M059J (cell line): ENCODE results near the gene TRIOBP. TPM values are rescaled to one million over a fixed set of nuclear protein-coding genes. Genes with fewer than 3 reads are reported as not detected.
A peak's percentile ranks its signal among the peaks of the same experiment; 100 is the strongest.
"Not testable (repeated sequence)": the region's sequence is repeated elsewhere in the genome, so short reads cannot be mapped to it uniquely, and the experiment has no call there.

Experiments used
- DNase-seq: peaks from one replicate; pipeline ENCODE4 v3.0.0-alpha.2; 2012; ENCODE audit warnings: low read depth
- total RNA-seq: library from RNA; depleted of rRNA; stranded (reverse); fragments of >200 nt; shearing (Covaris generic); gene quantifications from 2 replicates; pipeline ENCODE4 v1.2.3, GENCODE V29; 2014

Gene TRIOBP
- total RNA-seq, 1 experiment from 2014 or later = 68.1 TPM

DNA sequence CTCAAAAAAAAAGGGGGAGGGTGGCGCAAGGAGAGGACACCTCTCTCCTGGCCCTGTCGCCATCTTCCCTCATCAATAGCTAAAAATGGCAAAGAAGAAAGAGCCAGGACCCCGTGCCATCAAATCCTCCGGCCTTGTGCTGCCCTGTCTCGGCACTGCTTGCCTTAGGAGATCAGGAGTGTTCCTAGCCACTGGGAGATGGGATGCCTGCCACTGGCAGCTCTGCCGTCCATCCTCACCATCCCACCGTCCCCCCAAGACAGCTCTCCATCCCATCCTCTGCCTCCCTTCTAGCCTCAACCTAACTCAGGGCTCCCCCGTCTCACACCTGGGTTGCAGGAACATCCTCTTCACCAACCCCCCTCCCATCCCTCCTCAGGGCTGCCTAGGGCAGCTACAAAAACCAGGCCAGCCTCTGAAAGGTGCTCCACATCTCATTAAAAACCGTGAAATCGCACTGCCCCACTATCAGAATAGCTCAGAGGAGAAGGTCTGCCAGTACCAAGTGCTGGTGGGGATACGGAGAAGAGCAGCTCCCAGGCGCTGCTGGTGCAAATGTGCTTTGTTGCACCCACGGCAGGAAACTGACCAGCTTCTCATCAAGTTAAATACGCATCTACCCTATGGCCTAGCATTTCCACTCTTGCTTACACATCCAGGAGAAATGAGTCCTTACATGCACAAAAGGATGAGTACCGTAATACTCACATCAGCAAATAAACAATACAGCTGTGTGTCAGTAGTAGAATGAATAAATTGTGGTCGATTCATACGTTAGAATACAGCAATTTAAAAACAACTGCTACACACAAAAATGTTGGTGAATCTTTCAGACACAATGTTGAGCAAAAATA lies 79.2 kb downstream of the TRIOBP start:
- DNase-seq = peak; percentile 71

DNA sequence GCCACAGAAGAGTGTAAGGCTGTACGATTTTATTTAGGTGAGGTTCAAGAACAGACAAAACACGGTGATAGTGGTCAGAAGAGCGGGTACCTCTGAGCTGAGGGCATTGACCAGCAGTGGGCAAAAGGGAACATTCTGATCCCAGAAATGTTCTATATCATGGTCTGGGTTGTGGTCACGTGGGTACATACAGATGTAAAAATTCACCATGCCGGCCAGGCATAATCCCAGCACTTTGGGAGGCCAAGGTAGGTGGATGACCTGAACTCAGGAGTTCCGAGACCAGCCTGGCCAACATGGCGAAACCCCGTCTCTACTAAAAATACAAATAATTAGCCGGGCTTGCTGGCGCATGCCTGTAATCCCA lies 79.8 kb downstream of the TRIOBP start:
- DNase-seq = peak; percentile 37

DNA sequence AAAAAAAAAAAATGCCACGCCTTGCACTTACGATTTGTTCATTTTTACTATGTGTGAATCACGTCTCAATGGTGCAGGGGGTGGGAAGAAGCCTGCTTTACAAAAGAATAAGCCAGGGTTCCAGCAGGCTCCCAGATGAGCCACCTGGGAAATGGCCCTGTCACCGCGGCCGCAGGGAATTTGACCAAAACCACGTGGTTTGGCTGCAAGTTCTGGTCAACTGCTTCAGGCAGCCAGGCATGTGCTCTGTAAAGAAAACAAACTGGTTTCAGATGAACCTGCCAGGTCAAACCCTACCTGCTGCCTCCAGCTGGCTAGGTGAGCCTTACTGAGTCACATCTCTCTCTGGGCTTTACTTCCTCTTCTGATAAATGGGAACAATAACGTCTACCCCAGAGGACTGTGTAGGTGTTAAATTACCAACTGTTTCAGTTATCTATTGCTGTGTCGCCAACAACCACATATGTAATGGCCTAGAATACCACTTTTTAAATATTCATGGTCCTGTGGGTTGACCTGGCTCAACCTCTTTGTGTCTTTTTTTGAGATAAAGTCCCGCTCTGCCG lies 80.4 kb downstream of the TRIOBP start:
- peak; percentile 95 for DNase-seq

- DNase-seq = no peak
Measured at GRCh38 chr22:37778370-37779009, 81.6 kb downstream of the TRIOBP start.

GRCh38 chr22:37781434-37782059 lies 84.7 kb downstream of the TRIOBP start:
- no peak for DNase-seq

- DNase-seq = peak; percentile 95
Measured at GRCh38 chr22:37782340-37783168, 85.7 kb downstream of the TRIOBP start.

DNA sequence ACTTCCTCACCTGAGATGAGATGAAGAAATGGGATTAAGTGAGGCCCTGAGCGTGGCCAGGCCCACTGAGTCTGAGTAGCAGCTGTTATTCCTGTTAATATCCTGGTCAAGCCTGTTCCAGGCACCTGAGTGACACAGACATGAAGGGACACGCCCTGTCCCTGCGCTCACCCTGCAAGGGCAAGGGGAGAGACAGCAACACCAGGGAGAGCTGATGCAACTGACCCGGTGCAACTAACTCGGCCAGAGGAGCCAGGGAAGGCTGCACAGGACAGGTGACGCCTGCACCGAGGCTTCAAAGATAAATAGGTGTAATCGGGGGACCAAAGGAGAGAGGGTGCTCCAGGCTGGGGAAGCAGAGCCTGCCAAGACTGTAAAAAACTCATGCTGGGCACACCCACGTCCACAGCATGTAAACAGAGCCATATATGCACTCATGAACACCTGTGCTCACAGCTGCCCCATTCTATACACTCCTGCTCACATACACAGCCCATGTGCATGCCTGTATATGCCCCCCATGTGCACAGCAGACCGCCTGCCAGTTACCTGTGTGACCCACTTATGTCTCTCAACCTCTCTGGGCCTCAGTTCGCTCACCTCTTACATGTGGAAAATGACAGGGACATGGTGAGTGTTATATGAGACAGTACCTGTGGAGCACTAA lies 88.1 kb downstream of the TRIOBP start:
- no peak for DNase-seq

DNA sequence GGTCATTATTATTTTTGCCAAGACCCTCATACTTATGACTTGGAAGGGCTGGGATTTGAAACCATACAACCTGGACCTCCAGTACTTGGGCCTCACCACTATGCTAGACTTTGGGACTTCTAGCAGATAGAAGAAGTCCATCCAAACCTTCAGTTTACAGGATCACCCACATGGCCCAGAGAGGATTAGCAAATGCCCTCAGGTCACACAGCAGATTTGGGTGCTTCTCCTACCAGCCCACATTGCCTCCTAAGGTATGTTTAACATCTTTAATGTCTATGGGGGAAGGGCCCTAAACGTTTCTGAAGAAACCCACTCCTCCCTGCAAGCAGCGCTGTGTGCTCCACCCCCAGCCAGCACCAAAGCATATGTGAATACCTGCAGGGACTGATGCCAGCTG lies 93.4 kb downstream of the TRIOBP start:
- no peak for DNase-seq

DNA sequence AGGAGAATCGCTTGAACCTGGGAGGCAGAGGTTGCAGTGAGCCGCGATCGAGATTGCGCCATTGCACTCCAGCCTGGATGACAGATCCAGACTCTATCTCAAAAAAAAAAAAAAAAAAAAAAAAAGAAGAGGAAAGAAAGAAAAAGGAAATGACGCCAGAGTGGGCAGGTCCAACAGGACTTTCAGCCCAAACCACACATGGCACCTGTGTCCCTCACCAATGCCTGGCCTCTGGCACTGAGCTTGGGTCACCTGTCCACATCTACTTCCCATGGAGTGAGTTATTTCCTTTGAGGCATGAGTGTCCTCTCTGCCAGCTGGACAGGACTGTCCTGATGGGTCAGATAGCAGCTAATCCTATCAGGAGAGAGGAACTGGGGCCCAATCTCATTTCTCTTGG lies 95.6 kb downstream of the TRIOBP start:
- no peak for DNase-seq

GRCh38 chr22:37794376-37794775 lies 97.5 kb downstream of the TRIOBP start:
- DNase-seq = no peak

GRCh38 chr22:37796079-37796478 lies 99.2 kb downstream of the TRIOBP start:
- DNase-seq = no peak

DNA sequence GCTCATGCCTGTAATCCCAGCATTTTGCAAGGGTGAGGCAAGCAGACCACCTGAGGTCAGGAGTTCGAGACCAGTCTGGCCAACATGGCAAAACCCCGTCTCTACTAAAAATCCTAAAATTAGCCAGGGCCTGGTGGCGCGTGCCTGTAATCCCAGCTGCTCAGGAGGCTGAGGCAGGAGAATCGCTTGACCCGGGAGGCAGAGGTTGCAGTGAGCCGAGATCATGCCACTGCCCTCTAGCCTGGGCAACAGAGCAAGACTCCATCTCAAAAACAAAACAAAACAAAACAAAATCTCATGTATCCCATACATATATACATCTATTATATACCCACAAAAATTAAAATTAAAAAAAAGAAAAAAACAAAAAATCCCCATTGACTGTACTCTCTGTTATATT lies 100.4 kb downstream of the TRIOBP start:
- DNase-seq = not testable (repeated sequence)

DNA sequence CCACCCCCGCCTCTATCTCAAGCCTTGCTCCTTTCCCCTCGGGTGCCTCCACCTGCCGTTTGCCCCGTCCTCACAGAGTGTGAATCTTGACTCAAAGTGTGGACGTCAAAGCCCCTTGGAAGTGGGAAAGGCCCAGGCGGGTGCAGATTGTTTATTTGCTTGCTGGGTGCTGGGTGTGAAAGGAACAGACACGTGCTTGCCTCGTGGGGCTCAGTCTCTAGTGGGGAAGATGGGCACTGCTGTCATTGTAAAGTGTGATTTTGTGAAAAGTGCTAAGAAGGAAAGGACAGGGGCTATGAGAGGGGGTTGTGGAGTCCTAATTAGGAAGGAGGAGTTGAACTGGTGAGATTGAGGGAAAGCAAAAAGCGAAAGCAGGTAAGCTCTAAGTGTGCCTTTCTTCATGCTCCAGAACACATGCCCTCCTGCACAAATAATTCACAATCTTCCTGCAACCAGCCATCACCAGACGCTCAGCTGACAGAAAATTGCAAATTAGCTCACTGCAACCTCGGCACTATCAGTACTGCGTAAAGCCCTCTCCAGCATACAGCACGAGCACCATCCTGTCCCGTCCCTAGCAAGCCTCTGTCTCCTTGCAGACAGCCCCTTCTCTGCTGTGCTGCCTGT lies 101.1 kb downstream of the TRIOBP start:
- DNase-seq = no peak

- not testable (repeated sequence) for DNase-seq
Measured at GRCh38 chr22:37799979-37800378, 103.1 kb downstream of the TRIOBP start.

DNA sequence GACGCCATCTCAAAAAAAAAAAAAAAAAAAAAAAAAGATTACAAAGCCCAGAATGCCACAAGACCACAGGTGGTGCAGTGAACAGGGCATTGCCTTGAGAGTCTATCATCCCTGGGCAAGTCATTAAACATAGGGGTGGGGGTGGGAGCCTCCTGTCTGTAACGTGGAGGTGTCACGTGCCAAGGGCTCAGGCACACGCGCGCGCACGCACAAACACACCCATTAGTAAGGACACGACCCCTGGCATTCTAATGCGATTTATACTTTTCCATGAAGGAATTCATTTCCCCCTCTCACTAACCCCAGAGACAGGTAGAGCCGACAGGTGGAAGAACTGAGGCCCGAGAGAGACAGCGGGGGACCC lies 105.1 kb downstream of the TRIOBP start:
- no peak for DNase-seq

- no peak for DNase-seq
Measured at GRCh38 chr22:37802310-37803194, 105.7 kb downstream of the TRIOBP start.

- DNase-seq = no peak
Measured at GRCh38 chr22:37803195-37803638, 106.4 kb downstream of the TRIOBP start.

DNA sequence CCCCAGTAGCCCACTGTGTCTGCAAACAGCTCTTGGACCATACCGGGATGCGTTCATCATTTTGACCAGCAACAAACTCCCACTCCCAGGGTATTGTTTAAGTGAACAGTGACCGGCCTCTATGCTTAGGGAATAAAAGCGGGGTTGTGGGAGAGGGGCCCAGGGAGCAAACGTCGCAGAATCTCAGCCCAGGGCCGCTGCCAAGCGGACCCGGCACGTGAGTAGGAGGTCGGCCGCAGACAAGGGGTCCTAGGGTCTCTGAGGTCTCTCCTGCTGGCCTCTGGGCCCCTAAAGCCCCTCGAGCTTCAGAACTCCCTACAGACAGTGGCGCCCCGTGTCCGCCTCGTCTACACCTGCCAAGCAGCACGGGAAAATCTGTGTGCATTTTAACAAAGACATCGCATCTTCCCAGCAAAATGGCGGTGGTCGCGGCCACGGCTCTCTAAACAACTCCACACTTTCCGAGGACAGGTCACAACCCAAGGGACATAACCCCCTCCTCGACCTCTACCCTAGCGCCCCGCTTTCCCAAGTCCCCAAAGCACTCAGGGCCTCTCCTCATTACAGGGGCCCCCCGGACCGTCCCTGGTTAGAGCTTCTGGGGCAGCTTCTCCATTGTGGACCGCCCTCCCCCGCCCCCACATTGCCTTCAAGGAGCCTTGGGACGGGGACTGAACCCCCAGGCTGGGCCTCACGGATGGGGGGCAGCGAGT lies 106.9 kb downstream of the TRIOBP start:
- DNase-seq = no peak

DNA sequence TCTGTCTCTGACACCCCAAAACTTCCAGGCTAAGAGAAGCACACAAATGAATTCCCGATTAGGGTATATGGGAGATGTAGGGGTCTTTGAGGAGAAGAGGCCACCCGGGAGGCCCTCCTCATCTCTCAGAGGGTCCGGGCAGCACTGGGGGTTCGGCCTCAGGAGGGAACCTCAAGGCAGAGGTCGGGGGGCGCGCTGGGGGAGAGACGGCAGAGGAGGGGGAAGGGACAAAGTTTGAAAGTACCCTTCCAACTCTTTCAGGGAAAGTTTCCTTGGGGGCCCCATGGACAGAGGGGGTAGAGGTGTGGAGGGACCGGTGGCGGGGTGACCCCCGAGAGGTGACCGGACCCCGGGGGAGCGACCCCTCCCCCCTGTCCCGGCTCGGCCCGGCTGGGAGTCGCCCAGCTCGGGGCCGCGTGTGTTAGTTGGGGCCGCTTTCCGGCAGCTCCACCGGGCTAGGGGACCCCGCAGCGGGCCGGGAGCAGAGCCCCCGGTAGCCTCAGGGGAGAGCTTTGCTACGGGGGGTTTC lies 107.6 kb downstream of the TRIOBP start:
- no peak for DNase-seq
